ENCODE measurements around the gene TMEM120B. TPM values are rescaled to one million over a fixed set of nuclear protein-coding genes. Genes with fewer than 3 reads are reported as not detected.
"Not testable (repeated sequence)": the region's sequence is repeated elsewhere in the genome, so short reads cannot be mapped to it uniquely, and the experiment has no call there.

Gene TMEM120B
- total RNA-seq, 4 donors from 2014 or later = 5.9 to 11.2 (median 6.4) TPM

- Histone ChIP-seq H3K9me3 (no peaks in the 10 kb centered on the region), H3K27me3 (peaks cover 0 to 7% (median 0%) of the 10 kb centered on the region in 3 donors), H3K4me3 (peak overlapping the region in 3 of 4 donors; percentile 42 to 56 (median 46)), H3K27ac (peak overlapping the region in 1 of 4 donors; percentile 25), H3K36me3 (no peaks in the 10 kb centered on the region), H3K4me1 (peaks cover 0 to 6% of the 10 kb centered on the region in 2 donors)
- TF ChIP-seq CTCF (IDR thresholded peaks at IDR 0.05 in 4 of 5, conservative IDR thresholded peaks at IDR 0.05 in 1 of 5) (no peak), POLR2A (IDR thresholded peaks at IDR 0.05) (no peak)
- DNase-seq (peak in 1 of 2 donors; percentile 23), ATAC-seq (peak; percentile 12 to 27)
- in situ Hi-C loops (cut with MboI; ENCODE audit: low sequenced_read_pairs in 4 of 4) = loop anchor here in 2 of 4 donors (5.0 to 10.0 kb wide), 3 partner anchors 108 to 178 kb away; no protein-coding TSS in a partner anchor
- intact Hi-C loops (cut with DNase I; ENCODE audit: low total_unique reads) = no loop called here
Observed at GRCh38 chr12:121673013-121673511, 39.5 kb upstream of the TMEM120B start.

DNA sequence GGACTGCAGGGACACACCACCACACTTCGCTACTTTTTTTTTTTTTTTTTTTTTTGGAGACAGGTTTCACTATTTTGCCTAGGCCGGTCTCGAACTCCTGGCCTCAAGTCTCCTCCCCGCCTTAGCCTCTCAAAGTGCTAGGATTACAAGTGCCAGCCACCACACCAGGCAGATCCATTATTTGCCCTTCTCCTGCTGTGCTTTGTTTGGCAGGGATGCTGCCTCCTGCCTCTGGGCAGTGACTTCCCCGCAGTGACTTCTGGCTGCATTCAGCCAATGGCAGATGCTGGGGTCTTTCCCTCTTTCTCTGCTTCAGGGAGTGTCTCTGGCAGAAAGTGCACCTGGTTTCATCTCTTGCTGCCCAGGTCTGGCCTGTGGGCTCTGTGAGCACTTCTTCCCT lies 36.4 kb upstream of the TMEM120B start:
- H3K27ac ChIP-seq = no peak overlapping the region
- H3K27me3 ChIP-seq = peaks cover 0 to 3% (median 0%) of the 10 kb centered on the region in 3 donors
- peaks cover 0 to 6% of the 10 kb centered on the region in 2 donors for H3K4me1 ChIP-seq
- intact Hi-C loops (cut with DNase I; ENCODE audit: low total_unique reads) (no loop called here), in situ Hi-C loops (cut with MboI; ENCODE audit: low sequenced_read_pairs in 4 of 4) (loop anchor here in 3 of 4 donors (5.0 to 10.0 kb wide), 3 partner anchors 111 to 181 kb away; no protein-coding TSS in a partner anchor)
- TF ChIP-seq POLR2A (IDR thresholded peaks at IDR 0.05) = no peak
- no peak for TF ChIP-seq CTCF (IDR thresholded peaks at IDR 0.05 in 4 of 5, conservative IDR thresholded peaks at IDR 0.05 in 1 of 5)
- H3K9me3 ChIP-seq = no peaks in the 10 kb centered on the region
- no peak for ATAC-seq
- DNase-seq = no peak
- no peaks in the 10 kb centered on the region for H3K36me3 ChIP-seq
- H3K4me3 ChIP-seq = no peak overlapping the region

- ATAC-seq = no peak
- DNase-seq = no peak
- H3K4me3 ChIP-seq = no peak overlapping the region
- no peaks in the 10 kb centered on the region for H3K4me1 ChIP-seq
- no peak for TF ChIP-seq CTCF (IDR thresholded peaks at IDR 0.05 in 4 of 5, conservative IDR thresholded peaks at IDR 0.05 in 1 of 5)
- no peak for TF ChIP-seq POLR2A (IDR thresholded peaks at IDR 0.05)
- in situ Hi-C loops (cut with MboI; ENCODE audit: low sequenced_read_pairs in 4 of 4) = loop anchor here in 3 of 4 donors (5.0 to 10.0 kb wide), 3 partner anchors 114 to 184 kb away; no protein-coding TSS in a partner anchor
- intact Hi-C loops (cut with DNase I; ENCODE audit: low total_unique reads) = no loop called here
- H3K9me3 ChIP-seq = no peaks in the 10 kb centered on the region
- H3K27me3 ChIP-seq = no peaks in the 10 kb centered on the region
- H3K36me3 ChIP-seq = no peaks in the 10 kb centered on the region
- no peak overlapping the region for H3K27ac ChIP-seq
Observed at GRCh38 chr12:121678305-121678704, 34.2 kb upstream of the TMEM120B start.

- intact Hi-C loops (cut with DNase I; ENCODE audit: low total_unique reads) (no loop called here), in situ Hi-C loops (cut with MboI; ENCODE audit: low sequenced_read_pairs in 4 of 4) (loop anchor here in 3 of 4 donors (5.0 to 10.0 kb wide), 3 partner anchors 114 to 184 kb away; no protein-coding TSS in a partner anchor)
- H3K27me3 ChIP-seq = no peaks in the 10 kb centered on the region
- no peak overlapping the region for H3K27ac ChIP-seq
- DNase-seq = no peak
- H3K4me3 ChIP-seq = no peak overlapping the region
- H3K36me3 ChIP-seq = no peaks in the 10 kb centered on the region
- no peaks in the 10 kb centered on the region for H3K9me3 ChIP-seq
- no peak for TF ChIP-seq CTCF (IDR thresholded peaks at IDR 0.05 in 4 of 5, conservative IDR thresholded peaks at IDR 0.05 in 1 of 5)
- TF ChIP-seq POLR2A (IDR thresholded peaks at IDR 0.05) = no peak
- no peaks in the 10 kb centered on the region for H3K4me1 ChIP-seq
- ATAC-seq = no peak
Observed at GRCh38 chr12:121678716-121679300, 33.7 kb upstream of the TMEM120B start.

GRCh38 chr12:121679661-121680197 lies 32.8 kb upstream of the TMEM120B start:
- H3K27ac ChIP-seq; DNase-seq; H3K27me3 ChIP-seq; H3K36me3 ChIP-seq; intact Hi-C loops (cut with DNase I; ENCODE audit: low total_unique reads); ATAC-seq; H3K4me3 ChIP-seq; H3K4me1 ChIP-seq; H3K9me3 ChIP-seq: not testable (repeated sequence)
- in situ Hi-C loops (cut with MboI; ENCODE audit: low sequenced_read_pairs in 4 of 4) = loop anchor here (5.0 to 10.0 kb wide), 4 partner anchors 57 to 185 kb away; no protein-coding TSS in a partner anchor

Data from gastrocnemius medialis (tissue), 4 donors.